ENCODE results near the gene CSTA. TPM values are rescaled to one million over a fixed set of nuclear protein-coding genes. Genes with fewer than 3 reads are reported as not detected.

CSTA gene
- total RNA-seq: not detected

GRCh38 chr3:122324871-122325323 is at the start of gene CSTA:
Gene CSTA, plus strand, starts transcription at chr3:122325248. Its CDS starts 45 bp downstream, at chr3:122325293.
- H3K27me3 Mint-ChIP-seq: peaks cover 9% of the 10 kb centered on the region
- DNase-seq: no peak
- H3K4me1 Mint-ChIP-seq: peaks cover 25% of the 10 kb centered on the region
- POLR2A ChIA-PET: no interaction called here
- CTCF ChIA-PET: interaction anchor here (1.4 kb wide), 1 partner anchor 518 kb away, joined by 3 read pairs; no protein-coding TSS in a partner anchor
- no peak within 1 kb of the TSS for H3K27ac Mint-ChIP-seq
- H3K4me3 Mint-ChIP-seq: no peak within 1 kb of the TSS
- H3K9me3 Mint-ChIP-seq: peaks cover 5% of the 10 kb centered on the region
- H3K36me3 Mint-ChIP-seq (ENCODE audit: low read depth): no peaks in the 10 kb centered on the region

GRCh38 chr3:122281891-122282290 is 43.2 kb upstream of the CSTA start:
- H3K36me3 Mint-ChIP-seq (ENCODE audit: low read depth): no peaks in the 10 kb centered on the region
- H3K27ac Mint-ChIP-seq: no peak overlapping the region
- DNase-seq: no peak
- H3K4me1 Mint-ChIP-seq: no peaks in the 10 kb centered on the region
- H3K4me3 Mint-ChIP-seq: no peak overlapping the region
- ChIA-PET POLR2A (no interaction called here), CTCF (no interaction called here)
- peaks cover 5% of the 10 kb centered on the region for H3K27me3 Mint-ChIP-seq
- no peaks in the 10 kb centered on the region for H3K9me3 Mint-ChIP-seq

GRCh38 chr3:122283796-122284445 is 41.1 kb upstream of the CSTA start:
- ChIA-PET POLR2A (no interaction called here), CTCF (no interaction called here)
- H3K9me3 Mint-ChIP-seq: no peaks in the 10 kb centered on the region
- peaks cover 11% of the 10 kb centered on the region for H3K27me3 Mint-ChIP-seq
- no peak overlapping the region for H3K27ac Mint-ChIP-seq
- H3K4me1 Mint-ChIP-seq: no peaks in the 10 kb centered on the region
- no peak for DNase-seq
- no peaks in the 10 kb centered on the region for H3K36me3 Mint-ChIP-seq (ENCODE audit: low read depth)
- no peak overlapping the region for H3K4me3 Mint-ChIP-seq

- Mint-ChIP-seq H3K4me3 (no peak overlapping the region), H3K27me3 (peaks cover 15% of the 10 kb centered on the region), H3K36me3 (ENCODE audit: low read depth) (no peaks in the 10 kb centered on the region), H3K9me3 (no peaks in the 10 kb centered on the region), H3K27ac (no peak overlapping the region), H3K4me1 (no peaks in the 10 kb centered on the region)
- POLR2A ChIA-PET: no interaction called here
- CTCF ChIA-PET: no interaction called here
- DNase-seq: no peak
Observed at GRCh38 chr3:122284486-122284885, 40.6 kb upstream of the CSTA start.

GRCh38 chr3:122294359-122294758 is 30.7 kb upstream of the CSTA start:
- H3K36me3 Mint-ChIP-seq (ENCODE audit: low read depth): no peaks in the 10 kb centered on the region
- no peak overlapping the region for H3K4me3 Mint-ChIP-seq
- H3K4me1 Mint-ChIP-seq: peaks cover 17% of the 10 kb centered on the region
- no peak for DNase-seq
- ChIA-PET POLR2A (no interaction called here), CTCF (interaction anchor here (1.3 kb wide), 1 partner anchor 193 kb away, joined by 4 read pairs; no protein-coding TSS in a partner anchor)
- H3K9me3 Mint-ChIP-seq: no peaks in the 10 kb centered on the region
- H3K27ac Mint-ChIP-seq: no peak overlapping the region
- peaks cover under 1% of the 10 kb centered on the region for H3K27me3 Mint-ChIP-seq

GRCh38 chr3:122295266-122296062 is 29.6 kb upstream of the CSTA start:
- no peaks in the 10 kb centered on the region for H3K27me3 Mint-ChIP-seq
- ChIA-PET CTCF (interaction anchor here (1.1 to 1.3 kb wide), 3 partner anchors 36 to 194 kb away, joined by 3 to 4 read pairs (median 4); no protein-coding TSS in a partner anchor), POLR2A (interaction anchor here (1.3 kb wide), 1 partner anchor 750 kb away, joined by 3 read pairs; no protein-coding TSS in a partner anchor)
- DNase-seq: no peak
- H3K27ac Mint-ChIP-seq: no peak overlapping the region
- H3K9me3 Mint-ChIP-seq: peaks cover 4% of the 10 kb centered on the region
- H3K4me3 Mint-ChIP-seq: no peak overlapping the region
- peaks cover 18% of the 10 kb centered on the region for H3K4me1 Mint-ChIP-seq
- no peaks in the 10 kb centered on the region for H3K36me3 Mint-ChIP-seq (ENCODE audit: low read depth)

- CTCF ChIA-PET: interaction anchor here (0.6 to 1.9 kb wide), 2 partner anchors 9 to 197 kb away, joined by 3 to 5 read pairs; no protein-coding TSS in a partner anchor
- DNase-seq: peak; percentile 36
- H3K4me3 Mint-ChIP-seq: no peak overlapping the region
- peaks cover 18% of the 10 kb centered on the region for H3K4me1 Mint-ChIP-seq
- POLR2A ChIA-PET: no interaction called here
- H3K27me3 Mint-ChIP-seq: no peaks in the 10 kb centered on the region
- H3K36me3 Mint-ChIP-seq (ENCODE audit: low read depth): no peaks in the 10 kb centered on the region
- H3K27ac Mint-ChIP-seq: no peak overlapping the region
- peaks cover 4% of the 10 kb centered on the region for H3K9me3 Mint-ChIP-seq
Observed at GRCh38 chr3:122298239-122298638, 26.8 kb upstream of the CSTA start.

- no peak for DNase-seq
- Mint-ChIP-seq H3K36me3 (ENCODE audit: low read depth) (no peaks in the 10 kb centered on the region), H3K27ac (no peak overlapping the region), H3K4me3 (no peak overlapping the region), H3K27me3 (no peaks in the 10 kb centered on the region), H3K4me1 (peaks cover 18% of the 10 kb centered on the region), H3K9me3 (peaks cover 4% of the 10 kb centered on the region)
- ChIA-PET CTCF (interaction anchor here (0.7 to 2.6 kb wide), 8 partner anchors 23 to 752 kb away, joined by 3 to 34 read pairs (median 5); partner anchors contain the start of gene POLQ), POLR2A (no interaction called here)
Observed at GRCh38 chr3:122299215-122299614, 25.8 kb upstream of the CSTA start.

GRCh38 chr3:122299872-122300460 is 25.1 kb upstream of the CSTA start:
- POLR2A ChIA-PET: no interaction called here
- CTCF ChIA-PET: interaction anchor here (0.7 to 2.6 kb wide), 10 partner anchors 19 to 753 kb away, joined by 3 to 34 read pairs (median 4); partner anchors contain the start of gene POLQ
- Mint-ChIP-seq H3K4me1 (peaks cover 18% of the 10 kb centered on the region), H3K27ac (no peak overlapping the region), H3K27me3 (no peaks in the 10 kb centered on the region), H3K9me3 (peaks cover 4% of the 10 kb centered on the region), H3K4me3 (no peak overlapping the region), H3K36me3 (ENCODE audit: low read depth) (no peaks in the 10 kb centered on the region)
- DNase-seq: no peak

GRCh38 chr3:122301063-122301462 is 24.0 kb upstream of the CSTA start:
- H3K9me3 Mint-ChIP-seq: peaks cover 4% of the 10 kb centered on the region
- ChIA-PET POLR2A (no interaction called here), CTCF (interaction anchor here (2.4 to 2.6 kb wide), 2 partner anchors 201 to 754 kb away, joined by 23 to 34 read pairs; partner anchors contain the start of gene POLQ)
- H3K27ac Mint-ChIP-seq: no peak overlapping the region
- no peak for DNase-seq
- no peaks in the 10 kb centered on the region for H3K36me3 Mint-ChIP-seq (ENCODE audit: low read depth)
- peaks cover 20% of the 10 kb centered on the region for H3K4me1 Mint-ChIP-seq
- no peaks in the 10 kb centered on the region for H3K27me3 Mint-ChIP-seq
- H3K4me3 Mint-ChIP-seq: no peak overlapping the region

GRCh38 chr3:122305818-122306621 is 19.0 kb upstream of the CSTA start:
- Mint-ChIP-seq H3K27me3 (peaks cover 9% of the 10 kb centered on the region), H3K27ac (no peak overlapping the region), H3K4me1 (peaks cover 2% of the 10 kb centered on the region), H3K9me3 (no peaks in the 10 kb centered on the region), H3K4me3 (no peak overlapping the region), H3K36me3 (ENCODE audit: low read depth) (no peaks in the 10 kb centered on the region)
- POLR2A ChIA-PET: interaction anchor here (0.7 to 1.2 kb wide), 2 partner anchors 50 to 78 kb away, joined by 3 read pairs; partner anchors contain the start of gene FAM162A
- CTCF ChIA-PET: interaction anchor here (0.7 to 1.6 kb wide), 8 partner anchors 8 to 759 kb away, joined by 3 to 7 read pairs (median 4); partner anchors contain the start of gene FAM162A
- no peak for DNase-seq

- Mint-ChIP-seq H3K4me1 (peaks cover 4% of the 10 kb centered on the region), H3K36me3 (ENCODE audit: low read depth) (no peaks in the 10 kb centered on the region), H3K27me3 (peaks cover 10% of the 10 kb centered on the region), H3K27ac (no peak overlapping the region), H3K9me3 (no peaks in the 10 kb centered on the region), H3K4me3 (no peak overlapping the region)
- POLR2A ChIA-PET: interaction anchor here (0.7 to 1.7 kb wide), 3 partner anchors 50 to 205 kb away, joined by 3 to 4 read pairs (median 3); partner anchors contain the start of gene FAM162A
- no peak for DNase-seq
- CTCF ChIA-PET: interaction anchor here (0.7 to 1.6 kb wide), 8 partner anchors 9 to 759 kb away, joined by 3 to 7 read pairs (median 4); partner anchors contain the start of gene FAM162A
Observed at GRCh38 chr3:122306622-122306953, 18.5 kb upstream of the CSTA start.

All from activated CD4-positive, alpha-beta memory T cell treated with anti-CD3 and anti-CD28 coated beads, Interleukin-2, amount 10 ng/mL, durations not matched to agents 7 days and 5 days (primary cell).